ENCODE results near the gene DLG1. TPM values are rescaled to one million over a fixed set of nuclear protein-coding genes. Genes with fewer than 3 reads are reported as not detected.

Gene DLG1
- total and polyA plus RNA-seq, 2 of the 4 experiments (the other 2 are of a cell fraction) = 21.2 to 57.7 TPM

- Histone ChIP-seq H3K4me2 (ENCODE audit: low read depth, low read length) (no peak overlapping the region), H3K4ac (ENCODE audit: low read depth, low read length) (no peak overlapping the region), H3K23ac (ENCODE audit: low read depth, low read length) (no peak overlapping the region), H3K9me3 (ENCODE audit: control insufficient read depth, insufficient read depth, low read length) (no peaks in the 10 kb centered on the region), H3K18ac (ENCODE audit: low read depth, low read length) (no peak overlapping the region), H3K56ac (ENCODE audit: extremely low read depth, insufficient read depth, low read length) (no peak overlapping the region), H4K91ac (ENCODE audit: insufficient read depth, low read depth, low read length) (no peak overlapping the region), H3K14ac (replicated peaks; ENCODE audit: low read depth, low read length) (no peak overlapping the region), H2BK120ac (ENCODE audit: low read depth, low read length) (no peak overlapping the region), H2BK20ac (ENCODE audit: low read depth, low read length) (no peak overlapping the region), H2AK5ac (ENCODE audit: low read depth, low read length) (no peak overlapping the region), H3K4me3 (ENCODE audit: insufficient read depth, low read depth, low read length) (no peak overlapping the region), H3K9me1 (ENCODE audit: insufficient read depth, low read length) (0 out of 2 replicates have a peak, but pooled peaks cover 5% of the 10 kb centered on the region), H2BK5ac (ENCODE audit: low read depth, low read length, poor library complexity, severe bottlenecking) (no peak overlapping the region), H4K20me1 (ENCODE audit: insufficient read depth, low read length) (peaks cover 6% of the 10 kb centered on the region; the same call in 1 of the 2 replicates), H3K36me3 (ENCODE audit: control insufficient read depth, insufficient read depth, low read length) (peaks cover 5% of the 10 kb centered on the region), H3K4me1 (ENCODE audit: control insufficient read depth, insufficient read depth, low read length) (peaks cover 5% of the 10 kb centered on the region), H3K27ac (ENCODE audit: insufficient read depth, low read length) (no peak overlapping the region), H3K79me1 (ENCODE audit: low read depth in 1 of 2, low read length in 2 of 2) (peaks cover 0 to 11% of the 10 kb centered on the region in 2 experiments; a peak in 3 of 4 replicates), H2AK9ac (replicated peaks; ENCODE audit: low read depth, low read length, poor library complexity) (no peak overlapping the region), H2AFZ (replicated peaks; ENCODE audit: low read length, poor library complexity) (no peak overlapping the region), H4K8ac (ENCODE audit: low read depth in 2 of 2, low read length in 2 of 2) (no peak overlapping the region), H2BK15ac (ENCODE audit: low read depth, low read length) (no peak overlapping the region), H4K5ac (ENCODE audit: low read depth, low read length) (no peak overlapping the region), H3K27me3 (ENCODE audit: control insufficient read depth, insufficient read depth, low read length) (no peaks in the 10 kb centered on the region), H3K9ac (ENCODE audit: low read depth, low read length) (no peak overlapping the region)
- dilution Hi-C loops (cut with HindIII; ENCODE audit: low sequenced_read_pairs, unreplicated experiment) (no loop called here), intact Hi-C loops (cut with micrococcal nuclease) (loop anchor here (5.0 kb wide), 1 partner anchor 33 kb away; no protein-coding TSS in a partner anchor), in situ Hi-C loops (cut with MboI; ENCODE audit: low sequenced_read_pairs) (no loop called here)
- BruUV-seq (replicated peaks) = no TSS peak
- ChIA-PET CTCF (no interaction called here), POLR2A (ENCODE audit: unreplicated experiment) (no interaction called here)
- TF ChIP-seq POLR2A (IDR thresholded peaks at IDR 0.05; ENCODE audit: low read depth, low read length) = no peak
- TF ChIP-seq NFE2L2 (IDR thresholded peaks at IDR 0.05; ENCODE audit: low read depth, low read length) = no peak
- TF ChIP-seq MXI1 (IDR thresholded peaks at IDR 0.05; ENCODE audit: borderline replicate concordance, low read depth, low read length) = no peak
- no peak for TF ChIP-seq RCOR1 (IDR thresholded peaks at IDR 0.05; ENCODE audit: insufficient replicate concordance, low read length)
- no peak for TF ChIP-seq MAZ (IDR thresholded peaks at IDR 0.05; ENCODE audit: borderline replicate concordance, low read depth, low read length)
- TF ChIP-seq SMC3 (IDR thresholded peaks at IDR 0.05; ENCODE audit: low read depth, low read length) = no peak
- no peak for TF ChIP-seq FOS (IDR thresholded peaks at IDR 0.05; ENCODE audit: low read depth, low read length)
- no peak for TF ChIP-seq BHLHE40 (IDR thresholded peaks at IDR 0.05; ENCODE audit: low read depth, low read length)
- no peak for TF ChIP-seq USF2 (IDR thresholded peaks at IDR 0.05; ENCODE audit: low read depth, low read length)
- no peak for TF ChIP-seq ELK1 (IDR thresholded peaks at IDR 0.05; ENCODE audit: borderline replicate concordance, low read depth, low read length)
- no peak for TF ChIP-seq RAD21 (IDR thresholded peaks at IDR 0.05; ENCODE audit: low read length)
- TF ChIP-seq RFX5 (IDR thresholded peaks at IDR 0.05; ENCODE audit: low read depth, low read length) = no peak
- no peak for TF ChIP-seq CTCF (conservative IDR thresholded peaks at IDR 0.05; ENCODE audit: low read depth, low read length)
- TF ChIP-seq CHD1 (IDR thresholded peaks at IDR 0.05; ENCODE audit: low read depth, low read length) = no peak
- TF ChIP-seq CEBPB (IDR thresholded peaks at IDR 0.05; ENCODE audit: low read depth, low read length) = no peak
- no peak for TF ChIP-seq MAFK (IDR thresholded peaks at IDR 0.05; ENCODE audit: low read depth, low read length)
- 90% methylated on average over 2 of the region's 10 CpGs; no CpG with 5 or more reads in 1 of the 2 experiments for WGBS, 2 experiments (ENCODE audit: extremely low coverage in 2 of 2, insufficient read length in 1 of 2)
- ATAC-seq (ENCODE audit: low read depth) = no peak
- DNase-seq = no peak
These were observed 218.1 kb downstream of the DLG1 start for GRCh38 chr3:197080344-197080743.

All from IMR-90 (cell line).